HG03442 (cell line): ENCODE measurements around the gene TMBIM6.
"Not testable (repeated sequence)": the region's sequence is repeated elsewhere in the genome, so short reads cannot be mapped to it uniquely, and the experiment has no call there.

Experiments
- ATAC-seq: cut with Tn5 transposase; IDR thresholded peaks from one replicate; pipeline ENCODE4 v1.9.1; 2021; ENCODE audit warnings: mild to moderate bottlenecking, moderate library complexity; ENCODE audit not compliant: unreplicated experiment

Gene TMBIM6

GRCh38 chr12:49728446-49728845 is 12.9 kb upstream of the TMBIM6 start:
- ATAC-seq = no peak

- no peak for ATAC-seq
Observed at GRCh38 chr12:49730050-49730449, 11.3 kb upstream of the TMBIM6 start.

GRCh38 chr12:49730568-49731101 is 10.7 kb upstream of the TMBIM6 start:
- ATAC-seq = no peak

- no peak for ATAC-seq
Observed at GRCh38 chr12:49733219-49734017, 7.9 kb upstream of the TMBIM6 start.

- not testable (repeated sequence) for ATAC-seq
Observed at GRCh38 chr12:49734900-49735299, 6.5 kb upstream of the TMBIM6 start.

- ATAC-seq = not testable (repeated sequence)
Observed at GRCh38 chr12:49738721-49739120, 2.6 kb upstream of the TMBIM6 start.

- ATAC-seq = not testable (repeated sequence)
Observed at GRCh38 chr12:49740277-49740676, 1.1 kb upstream of the TMBIM6 start.

GRCh38 chr12:49741882-49742620 is 694 bp downstream of the TMBIM6 start:
- peak; percentile 42 for ATAC-seq

GRCh38 chr12:49744363-49744885 is 3.1 kb downstream of the TMBIM6 start:
- ATAC-seq = no peak

GRCh38 chr12:49748306-49748705 is 6.9 kb downstream of the TMBIM6 start:
- ATAC-seq = no peak

- no peak for ATAC-seq
Observed at GRCh38 chr12:49748800-49749199, 7.4 kb downstream of the TMBIM6 start.

GRCh38 chr12:49750027-49750995 is 9.0 kb downstream of the TMBIM6 start:
- peak; percentile 55 for ATAC-seq

- ATAC-seq = no peak
Observed at GRCh38 chr12:49750996-49751393, 9.6 kb downstream of the TMBIM6 start.

GRCh38 chr12:49761677-49762467 is 20.5 kb downstream of the TMBIM6 start:
- no peak for ATAC-seq

- ATAC-seq = no peak
Observed at GRCh38 chr12:49762468-49762847, 21.1 kb downstream of the TMBIM6 start.

GRCh38 chr12:49763006-49763591 is 21.7 kb downstream of the TMBIM6 start:
- no peak for ATAC-seq

GRCh38 chr12:49764126-49764525 is 22.8 kb downstream of the TMBIM6 start:
- ATAC-seq = no peak

GRCh38 chr12:49766115-49766455 is 24.7 kb downstream of the TMBIM6 start:
- ATAC-seq = no peak

GRCh38 chr12:49767333-49767732 is 26.0 kb downstream of the TMBIM6 start:
- ATAC-seq = no peak
